GM12872 (cell line): ENCODE results near the gene TSPAN2.

Experiments
- TF ChIP-seq, protein P1 (sequence below): IDR thresholded peaks from 3 replicates; pipeline ENCODE4 v1.5.1; 2011; ENCODE audit warnings: low read depth, mild to moderate bottlenecking, low read length, moderate library complexity; ENCODE audit not compliant: insufficient read depth

The TSPAN2 gene

DNA sequence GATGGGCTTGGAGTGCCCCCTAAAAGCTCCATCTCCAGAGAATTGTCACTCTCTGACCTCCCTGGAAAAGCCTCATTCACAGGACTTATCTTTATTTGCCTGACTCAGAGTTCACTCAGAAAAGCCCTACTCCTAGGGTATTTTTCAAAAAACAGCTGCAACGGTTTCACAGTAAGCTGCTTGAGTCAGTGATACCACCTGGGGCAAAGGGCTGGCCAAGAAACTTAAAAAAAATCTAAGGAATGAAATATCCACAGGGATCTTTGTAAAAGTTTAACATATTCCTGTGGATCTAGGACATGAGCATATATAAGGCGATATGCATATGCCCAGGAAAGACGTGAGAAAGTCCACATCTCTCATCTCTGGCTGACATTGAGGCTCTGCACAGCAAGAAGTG, 33.8 kb upstream of the TSPAN2 start:
- TF ChIP-seq, protein P1, sequence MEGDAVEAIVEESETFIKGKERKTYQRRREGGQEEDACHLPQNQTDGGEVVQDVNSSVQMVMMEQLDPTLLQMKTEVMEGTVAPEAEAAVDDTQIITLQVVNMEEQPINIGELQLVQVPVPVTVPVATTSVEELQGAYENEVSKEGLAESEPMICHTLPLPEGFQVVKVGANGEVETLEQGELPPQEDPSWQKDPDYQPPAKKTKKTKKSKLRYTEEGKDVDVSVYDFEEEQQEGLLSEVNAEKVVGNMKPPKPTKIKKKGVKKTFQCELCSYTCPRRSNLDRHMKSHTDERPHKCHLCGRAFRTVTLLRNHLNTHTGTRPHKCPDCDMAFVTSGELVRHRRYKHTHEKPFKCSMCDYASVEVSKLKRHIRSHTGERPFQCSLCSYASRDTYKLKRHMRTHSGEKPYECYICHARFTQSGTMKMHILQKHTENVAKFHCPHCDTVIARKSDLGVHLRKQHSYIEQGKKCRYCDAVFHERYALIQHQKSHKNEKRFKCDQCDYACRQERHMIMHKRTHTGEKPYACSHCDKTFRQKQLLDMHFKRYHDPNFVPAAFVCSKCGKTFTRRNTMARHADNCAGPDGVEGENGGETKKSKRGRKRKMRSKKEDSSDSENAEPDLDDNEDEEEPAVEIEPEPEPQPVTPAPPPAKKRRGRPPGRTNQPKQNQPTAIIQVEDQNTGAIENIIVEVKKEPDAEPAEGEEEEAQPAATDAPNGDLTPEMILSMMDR: no peak

DNA sequence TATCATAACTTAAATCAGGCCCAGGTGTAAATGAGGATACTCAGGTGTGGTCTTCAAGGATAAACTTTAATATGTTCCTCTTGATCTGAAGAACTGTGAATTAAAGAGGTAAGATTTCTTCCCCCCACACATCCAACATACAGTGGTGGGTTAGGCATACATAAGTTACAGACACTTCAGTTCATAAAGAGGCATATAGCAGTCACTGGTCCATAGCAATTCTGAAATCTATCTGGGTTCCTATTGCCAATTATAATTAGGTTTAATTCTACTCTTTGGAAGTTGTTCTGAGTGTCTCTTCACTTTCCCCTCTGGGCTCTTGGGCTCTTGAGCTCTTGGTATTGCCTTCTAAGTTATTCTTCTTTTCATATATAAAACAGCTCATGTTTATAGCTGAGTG, 32.5 kb upstream of the TSPAN2 start:
- TF ChIP-seq, protein P1: no peak

DNA sequence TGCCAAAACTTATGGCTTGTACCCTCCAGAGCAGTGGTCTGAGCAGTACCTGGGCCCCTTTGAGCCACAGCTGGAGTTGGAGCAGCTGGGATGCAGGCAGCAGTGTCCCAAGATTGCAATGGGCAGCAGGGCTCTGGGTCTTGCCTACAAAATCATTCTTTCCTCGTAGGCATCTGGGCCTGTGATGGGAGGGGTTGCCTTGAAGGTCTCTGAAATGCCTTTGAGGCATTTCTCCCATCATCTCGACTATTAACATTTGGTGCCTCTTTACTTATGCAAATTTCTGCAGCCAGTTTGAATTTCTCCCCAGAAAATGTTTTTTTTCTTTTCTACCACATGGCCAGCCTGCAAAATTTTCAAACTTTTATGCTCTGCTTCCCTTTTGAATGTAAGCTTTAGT, 31.0 kb upstream of the TSPAN2 start:
- TF ChIP-seq, protein P1: no peak

DNA sequence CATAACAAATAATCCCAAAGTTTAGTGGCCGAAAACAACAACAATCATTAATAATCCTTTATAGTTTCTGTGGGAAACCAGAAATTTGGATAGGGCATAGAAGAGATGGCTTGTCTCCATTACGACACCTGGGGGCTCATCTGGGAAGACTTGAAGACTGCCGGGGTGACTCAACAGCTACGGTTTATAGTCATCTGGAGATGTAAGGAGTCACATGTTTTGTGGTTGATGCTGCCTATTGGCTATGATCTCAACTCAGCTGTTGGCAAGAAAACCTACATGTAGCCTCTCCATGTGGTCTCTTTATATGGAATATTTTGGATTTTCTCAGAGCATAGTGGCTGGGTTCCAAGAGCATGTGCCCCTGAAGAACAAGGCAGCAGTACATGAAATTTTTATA, 29.3 kb upstream of the TSPAN2 start:
- TF ChIP-seq, protein P1: no peak

DNA sequence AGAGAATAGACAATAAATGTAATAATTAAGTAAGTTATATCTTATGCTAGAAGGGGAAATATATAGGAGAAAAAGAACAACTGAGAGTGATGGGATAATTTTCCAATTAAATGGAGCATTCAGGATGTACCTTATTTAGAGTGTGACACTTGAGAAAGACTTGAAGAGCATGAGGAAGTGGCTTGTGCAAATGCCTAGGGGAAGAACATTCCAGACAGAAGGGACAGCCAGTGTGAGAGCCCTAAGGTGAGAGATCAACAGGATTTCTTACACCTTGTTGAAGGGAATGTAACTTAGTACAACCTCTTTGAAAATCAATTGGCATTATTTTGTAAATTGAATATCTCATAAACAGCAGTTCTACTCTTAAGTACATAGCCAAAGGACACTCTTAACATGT, 28.8 kb upstream of the TSPAN2 start:
- TF ChIP-seq, protein P1: no peak

DNA sequence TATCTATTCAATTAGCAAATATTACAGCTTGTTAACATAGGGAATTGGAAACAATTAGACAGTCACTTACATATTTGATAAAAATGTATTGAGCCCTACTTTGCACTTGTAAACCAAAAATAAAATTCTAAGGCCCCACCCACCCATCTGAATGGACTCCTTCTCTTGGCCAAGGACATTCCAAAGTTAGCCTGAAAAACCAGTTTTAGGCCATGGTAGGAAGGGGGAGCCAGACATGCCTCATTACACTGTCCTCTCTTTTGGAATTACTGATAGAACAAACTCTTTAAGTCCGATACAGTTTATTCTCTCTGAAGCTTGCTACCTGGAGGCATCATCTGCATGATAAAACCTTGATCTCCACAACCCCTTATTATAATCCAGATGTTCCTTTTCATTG, 28.0 kb upstream of the TSPAN2 start:
- TF ChIP-seq, protein P1: no peak

DNA sequence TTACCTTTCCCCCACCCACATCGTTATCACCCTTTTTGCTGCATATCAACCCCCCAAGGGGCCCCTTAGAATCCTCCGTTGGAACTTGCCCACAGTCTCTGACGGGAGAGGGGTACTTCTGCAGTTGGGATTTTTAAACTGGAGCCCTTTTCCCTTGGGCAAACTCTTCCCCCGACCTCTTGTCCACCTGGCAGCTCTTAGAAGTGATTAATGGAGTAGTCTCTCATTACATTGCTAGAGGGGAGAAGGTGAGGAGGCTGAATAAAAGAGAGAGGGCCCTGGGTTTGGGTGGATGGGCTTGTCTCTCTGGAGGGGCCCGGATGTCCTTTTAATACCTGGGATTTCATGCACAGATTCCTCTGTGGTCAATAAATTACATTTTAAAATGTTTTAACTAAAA, 27.2 kb upstream of the TSPAN2 start:
- TF ChIP-seq, protein P1: no peak

DNA sequence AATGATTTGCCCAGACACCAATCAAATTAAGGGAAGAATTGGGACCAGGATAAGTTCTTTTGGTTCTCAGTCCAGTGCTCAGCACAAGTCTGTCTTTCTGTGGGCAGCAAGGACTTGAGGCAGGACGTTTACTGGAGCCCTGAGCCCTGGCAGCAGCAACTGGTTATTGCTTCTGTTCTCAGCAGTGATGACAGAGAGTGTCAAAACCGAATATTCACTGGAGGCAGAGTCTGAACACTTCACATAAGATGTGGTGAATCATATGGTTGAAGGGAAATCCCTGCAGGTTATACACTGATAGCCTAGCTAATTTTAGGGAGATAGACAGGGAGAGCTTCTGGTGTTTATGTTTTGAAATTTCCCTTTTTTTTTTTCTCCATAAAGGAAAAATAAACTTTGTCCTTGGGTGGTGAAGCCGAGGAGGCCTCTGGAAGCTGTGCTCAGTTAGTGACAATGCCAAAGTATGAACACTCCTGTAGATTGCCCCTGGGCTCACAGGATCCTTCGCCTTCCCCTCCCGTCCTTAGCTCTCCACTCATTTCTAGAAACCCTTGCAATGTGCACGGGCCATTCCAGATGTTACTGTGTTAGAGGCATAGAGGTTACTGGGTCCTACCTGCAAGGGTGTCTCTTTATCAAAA, 26.3 kb upstream of the TSPAN2 start:
- TF ChIP-seq, protein P1: no peak
